ENCODE results near the gene TPST1. TPM values are rescaled to one million over a fixed set of nuclear protein-coding genes. Genes with fewer than 3 reads are reported as not detected.

TPST1 gene
- total RNA-seq, 1 experiment from 2014 or later: 32.8 TPM

GRCh38 chr7:66211429-66211828, 6.3 kb downstream of the TPST1 start:
- no peaks in the 10 kb centered on the region for H3K9me3 ChIP-seq
- TF ChIP-seq CTCF (IDR thresholded peaks at IDR 0.05; ENCODE audit: insufficient read depth in 1 of 2, low read depth in 1 of 2, low read length in 1 of 2, severe bottlenecking in 1 of 2, unreplicated experiment in 1 of 2): no peak
- peaks cover 1% of the 10 kb centered on the region for H3K4me1 ChIP-seq
- ChIA-PET CTCF (interaction anchor here (1.1 kb wide), 1 partner anchor 181 kb away, joined by 8 read pairs; no protein-coding TSS in a partner anchor), POLR2A (interaction anchor here (0.6 to 1.0 kb wide), 2 partner anchors 11 to 202 kb away, joined by 5 to 13 read pairs; no protein-coding TSS in a partner anchor)
- no peaks in the 10 kb centered on the region for H3K27me3 ChIP-seq (replicated peaks; ENCODE audit: control insufficient read depth, insufficient read depth, low read length)
- no TSS peak for BruUV-seq (replicated peaks)
- Mint-ChIP-seq H3K27ac (ENCODE audit: unreplicated experiment) (no peak overlapping the region), H3K4me1 (ENCODE audit: low read depth, unreplicated experiment) (peaks cover 18% of the 10 kb centered on the region), H3K4me3 (ENCODE audit: unreplicated experiment) (no peak overlapping the region), H3K36me3 (ENCODE audit: insufficient read depth, unreplicated experiment) (peaks cover 19% of the 10 kb centered on the region), H3K9me3 (ENCODE audit: unreplicated experiment) (no peaks in the 10 kb centered on the region), H3K27me3 (ENCODE audit: insufficient read depth, unreplicated experiment) (no peaks in the 10 kb centered on the region)
- H3K4me3 ChIP-seq (ENCODE audit: low read depth, low read length): no peak overlapping the region
- intact Hi-C loops (cut with micrococcal nuclease; ENCODE audit: unreplicated experiment): no loop called here
- no peak for DNase-seq
- H3K36me3 ChIP-seq (ENCODE audit: control insufficient read depth, insufficient read depth, low read length): no peaks in the 10 kb centered on the region

- DNase-seq: no peak
- Histone ChIP-seq H3K4me3 (ENCODE audit: low read depth, low read length) (no peak overlapping the region), H3K36me3 (ENCODE audit: control insufficient read depth, insufficient read depth, low read length) (no peaks in the 10 kb centered on the region), H3K4me1 (no peaks in the 10 kb centered on the region), H3K27me3 (replicated peaks; ENCODE audit: control insufficient read depth, insufficient read depth, low read length) (no peaks in the 10 kb centered on the region), H3K9me3 (no peaks in the 10 kb centered on the region)
- ChIA-PET CTCF (no interaction called here), POLR2A (no interaction called here)
- Mint-ChIP-seq H3K27me3 (ENCODE audit: insufficient read depth, unreplicated experiment) (no peaks in the 10 kb centered on the region), H3K36me3 (ENCODE audit: insufficient read depth, unreplicated experiment) (peaks cover 21% of the 10 kb centered on the region), H3K27ac (ENCODE audit: unreplicated experiment) (no peak overlapping the region), H3K9me3 (ENCODE audit: unreplicated experiment) (no peaks in the 10 kb centered on the region), H3K4me1 (ENCODE audit: low read depth, unreplicated experiment) (peaks cover 6% of the 10 kb centered on the region), H3K4me3 (ENCODE audit: unreplicated experiment) (no peak overlapping the region)
- no peak for TF ChIP-seq CTCF (IDR thresholded peaks at IDR 0.05; ENCODE audit: insufficient read depth in 1 of 2, low read depth in 1 of 2, low read length in 1 of 2, severe bottlenecking in 1 of 2, unreplicated experiment in 1 of 2)
- intact Hi-C loops (cut with micrococcal nuclease; ENCODE audit: unreplicated experiment): no loop called here
- no TSS peak for BruUV-seq (replicated peaks)
Observed at GRCh38 chr7:66213637-66214036, 8.5 kb downstream of the TPST1 start.

- H3K27me3 ChIP-seq (replicated peaks; ENCODE audit: control insufficient read depth, insufficient read depth, low read length): no peaks in the 10 kb centered on the region
- Mint-ChIP-seq H3K27me3 (ENCODE audit: insufficient read depth, unreplicated experiment) (no peaks in the 10 kb centered on the region), H3K27ac (ENCODE audit: unreplicated experiment) (no peak overlapping the region), H3K36me3 (ENCODE audit: insufficient read depth, unreplicated experiment) (peaks cover 12% of the 10 kb centered on the region), H3K9me3 (ENCODE audit: unreplicated experiment) (no peaks in the 10 kb centered on the region), H3K4me3 (ENCODE audit: unreplicated experiment) (no peak overlapping the region), H3K4me1 (ENCODE audit: low read depth, unreplicated experiment) (peaks cover 11% of the 10 kb centered on the region)
- no peak overlapping the region for H3K4me3 ChIP-seq (ENCODE audit: low read depth, low read length)
- H3K9me3 ChIP-seq: no peaks in the 10 kb centered on the region
- H3K4me1 ChIP-seq: 0 out of 2 replicates have a peak, but pooled peaks cover 3% of the 10 kb centered on the region
- CTCF ChIA-PET: no interaction called here
- TF ChIP-seq CTCF (IDR thresholded peaks at IDR 0.05; ENCODE audit: insufficient read depth in 1 of 2, low read depth in 1 of 2, low read length in 1 of 2, severe bottlenecking in 1 of 2, unreplicated experiment in 1 of 2): no peak
- no peaks in the 10 kb centered on the region for H3K36me3 ChIP-seq (ENCODE audit: control insufficient read depth, insufficient read depth, low read length)
- intact Hi-C loops (cut with micrococcal nuclease; ENCODE audit: unreplicated experiment): no loop called here
- no peak for DNase-seq
- POLR2A ChIA-PET: no interaction called here
- BruUV-seq (replicated peaks): no TSS peak
Observed at GRCh38 chr7:66216687-66217086, 11.6 kb downstream of the TPST1 start.
